Activated CD4-positive, alpha-beta memory T cell treated with anti-CD3 and anti-CD28 coated beads for 36 hours (primary cell): ENCODE data around the gene SCART1. TPM values are rescaled to one million over a fixed set of nuclear protein-coding genes. Genes with fewer than 3 reads are reported as not detected.

Source experiments
- total RNA-seq, 2 experiments: library from RNA; stranded (reverse); gene quantifications; one replicate each; pipeline ENCODE4 v1.2.3, GENCODE V29; 2021

Gene SCART1
- total RNA-seq, 2 experiments from 2014 or later = 5.4 to 6.2 TPM

Other genes starting within 250 kb of the SCART1 start
- not detected for gene UTF1, start 223.7 kb upstream of the SCART1 start, total RNA-seq
- gene VENTX, start 216.1 kb upstream of the SCART1 start, total RNA-seq = under 1 TPM; 0.07 to 0.12 TPM
- 100 to 1,000 TPM; 160 to 165 TPM for gene ADAM8, start 177.1 kb upstream of the SCART1 start, total RNA-seq
- 10 to 100 TPM; 54.5 to 59.1 TPM for gene TUBGCP2, start 145.1 kb upstream of the SCART1 start, total RNA-seq
- 10 to 100 TPM; 48.7 to 51.5 TPM for gene ZNF511, start 145.0 kb upstream of the SCART1 start, total RNA-seq
- gene CALY, start 117.0 kb upstream of the SCART1 start, total RNA-seq = not detected
- gene PRAP1, start 106.6 kb upstream of the SCART1 start, total RNA-seq = not detected
- 10 to 100 TPM; 46.5 to 49.8 TPM for gene FUOM, start 95.9 kb upstream of the SCART1 start, total RNA-seq
- gene ECHS1, start 80.6 kb upstream of the SCART1 start, total RNA-seq = 10 to 100 TPM; 60.2 to 64.8 TPM
- gene PAOX, start 74.7 kb upstream of the SCART1 start, total RNA-seq = 1 to 10 TPM; 8.8 to 9.6 TPM
- gene MTG1, start 59.8 kb upstream of the SCART1 start, total RNA-seq = 10 to 100 TPM; 33.9 to 40.3 TPM
- not detected for gene SPRN, start 29.3 kb upstream of the SCART1 start, total RNA-seq
- under 1 TPM; 0.46 to 0.86 TPM for gene CYP2E1, start 73.4 kb downstream of the SCART1 start, total RNA-seq
- gene SYCE1, start 111.6 kb downstream of the SCART1 start, total RNA-seq = under 1 TPM in 1 of 2 experiments, not detected in 1; 0.14 TPM
- gene FRG2B, start 172.8 kb downstream of the SCART1 start, total RNA-seq = not detected